ENCODE data around the gene GC.
"Not testable (repeated sequence)": the region's sequence is repeated elsewhere in the genome, so short reads cannot be mapped to it uniquely, and the experiment has no call there.

Gene GC

GRCh38 chr4:71783972-71784371 is at the start of gene GC:
GC (minus strand) TSS chr4:71784079; CDS start chr4:71784018, 61 bp downstream.
- Histone ChIP-seq H3K27me3 (replicated peaks; ENCODE audit: control insufficient read depth, insufficient read depth, low read length) (no peaks in the 10 kb centered on the region), H3K4me3 (ENCODE audit: low read length) (no peak within 1 kb of the TSS), H3K36me3 (ENCODE audit: control insufficient read depth, insufficient read depth, low read length, severe bottlenecking) (no peaks in the 10 kb centered on the region), H3K4me1 (ENCODE audit: control insufficient read depth, insufficient read depth, low read length) (peaks cover 14% of the 10 kb centered on the region), H3K9ac (ENCODE audit: low read length) (no peak within 1 kb of the TSS), H3K9me3 (ENCODE audit: control insufficient read depth, low read length) (no peaks in the 10 kb centered on the region)
- no peak for DNase-seq (ENCODE audit: low read depth)

- Histone ChIP-seq H3K27me3 (replicated peaks; ENCODE audit: control insufficient read depth, insufficient read depth, low read length) (no peaks in the 10 kb centered on the region), H3K9ac (ENCODE audit: low read length) (no peak overlapping the region), H3K9me3 (ENCODE audit: control insufficient read depth, low read length) (no peaks in the 10 kb centered on the region), H3K4me3 (ENCODE audit: low read length) (no peak overlapping the region), H3K4me1 (ENCODE audit: control insufficient read depth, insufficient read depth, low read length) (no peaks in the 10 kb centered on the region), H3K36me3 (ENCODE audit: control insufficient read depth, insufficient read depth, low read length, severe bottlenecking) (no peaks in the 10 kb centered on the region)
- DNase-seq (ENCODE audit: low read depth), result no peak
These were observed 49.5 kb upstream of the GC start for GRCh38 chr4:71833232-71833900.

GRCh38 chr4:71832049-71832448 is 48.2 kb upstream of the GC start:
- Histone ChIP-seq H3K9me3 (ENCODE audit: control insufficient read depth, low read length) (no peaks in the 10 kb centered on the region), H3K36me3 (ENCODE audit: control insufficient read depth, insufficient read depth, low read length, severe bottlenecking) (no peaks in the 10 kb centered on the region), H3K9ac (ENCODE audit: low read length) (no peak overlapping the region), H3K4me1 (ENCODE audit: control insufficient read depth, insufficient read depth, low read length) (no peaks in the 10 kb centered on the region), H3K4me3 (ENCODE audit: low read length) (no peak overlapping the region), H3K27me3 (replicated peaks; ENCODE audit: control insufficient read depth, insufficient read depth, low read length) (no peaks in the 10 kb centered on the region)
- no peak for DNase-seq (ENCODE audit: low read depth)

- no peaks in the 10 kb centered on the region for H3K9me3 ChIP-seq (ENCODE audit: control insufficient read depth, low read length)
- H3K27me3 ChIP-seq (replicated peaks; ENCODE audit: control insufficient read depth, insufficient read depth, low read length), result no peaks in the 10 kb centered on the region
- H3K36me3 ChIP-seq (ENCODE audit: control insufficient read depth, insufficient read depth, low read length, severe bottlenecking), result no peaks in the 10 kb centered on the region
- H3K4me1 ChIP-seq (ENCODE audit: control insufficient read depth, insufficient read depth, low read length), result no peaks in the 10 kb centered on the region
- no peak overlapping the region for H3K9ac ChIP-seq (ENCODE audit: low read length)
- DNase-seq (ENCODE audit: low read depth), result no peak
- H3K4me3 ChIP-seq (ENCODE audit: low read length), result no peak overlapping the region
These were observed 46.8 kb upstream of the GC start for GRCh38 chr4:71830497-71831190.

GRCh38 chr4:71828470-71828869 is 44.6 kb upstream of the GC start:
- DNase-seq (ENCODE audit: low read depth), result no peak
- H3K9me3 ChIP-seq (ENCODE audit: control insufficient read depth, low read length), result no peaks in the 10 kb centered on the region
- no peaks in the 10 kb centered on the region for H3K27me3 ChIP-seq (replicated peaks; ENCODE audit: control insufficient read depth, insufficient read depth, low read length)
- H3K9ac ChIP-seq (ENCODE audit: low read length), result no peak overlapping the region
- H3K4me1 ChIP-seq (ENCODE audit: control insufficient read depth, insufficient read depth, low read length), result no peaks in the 10 kb centered on the region
- H3K4me3 ChIP-seq (ENCODE audit: low read length), result no peak overlapping the region
- no peaks in the 10 kb centered on the region for H3K36me3 ChIP-seq (ENCODE audit: control insufficient read depth, insufficient read depth, low read length, severe bottlenecking)

- Histone ChIP-seq H3K4me3 (ENCODE audit: low read length) (no peak overlapping the region), H3K27me3 (replicated peaks; ENCODE audit: control insufficient read depth, insufficient read depth, low read length) (no peaks in the 10 kb centered on the region), H3K36me3 (ENCODE audit: control insufficient read depth, insufficient read depth, low read length, severe bottlenecking) (no peaks in the 10 kb centered on the region), H3K9ac (ENCODE audit: low read length) (no peak overlapping the region), H3K9me3 (ENCODE audit: control insufficient read depth, low read length) (no peaks in the 10 kb centered on the region), H3K4me1 (ENCODE audit: control insufficient read depth, insufficient read depth, low read length) (no peaks in the 10 kb centered on the region)
- no peak for DNase-seq (ENCODE audit: low read depth)
These were observed 43.9 kb upstream of the GC start for GRCh38 chr4:71827826-71828225.

- no peak for DNase-seq (ENCODE audit: low read depth)
- no peaks in the 10 kb centered on the region for H3K36me3 ChIP-seq (ENCODE audit: control insufficient read depth, insufficient read depth, low read length, severe bottlenecking)
- H3K27me3 ChIP-seq (replicated peaks; ENCODE audit: control insufficient read depth, insufficient read depth, low read length), result no peaks in the 10 kb centered on the region
- no peak overlapping the region for H3K4me3 ChIP-seq (ENCODE audit: low read length)
- no peaks in the 10 kb centered on the region for H3K9me3 ChIP-seq (ENCODE audit: control insufficient read depth, low read length)
- H3K9ac ChIP-seq (ENCODE audit: low read length), result no peak overlapping the region
- H3K4me1 ChIP-seq (ENCODE audit: control insufficient read depth, insufficient read depth, low read length), result no peaks in the 10 kb centered on the region
These were observed 32.9 kb upstream of the GC start for GRCh38 chr4:71816676-71817303.

- Histone ChIP-seq H3K4me3 (ENCODE audit: low read length) (no peak overlapping the region), H3K9ac (ENCODE audit: low read length) (no peak overlapping the region), H3K27me3 (replicated peaks; ENCODE audit: control insufficient read depth, insufficient read depth, low read length) (no peaks in the 10 kb centered on the region), H3K9me3 (ENCODE audit: control insufficient read depth, low read length) (no peaks in the 10 kb centered on the region), H3K36me3 (ENCODE audit: control insufficient read depth, insufficient read depth, low read length, severe bottlenecking) (no peaks in the 10 kb centered on the region), H3K4me1 (ENCODE audit: control insufficient read depth, insufficient read depth, low read length) (no peaks in the 10 kb centered on the region)
- DNase-seq (ENCODE audit: low read depth), result no peak
These were observed 30.6 kb upstream of the GC start for GRCh38 chr4:71814433-71814832.

GRCh38 chr4:71809805-71810204 is 25.9 kb upstream of the GC start:
- H3K27me3 ChIP-seq (replicated peaks; ENCODE audit: control insufficient read depth, insufficient read depth, low read length); H3K9me3 ChIP-seq (ENCODE audit: control insufficient read depth, low read length); H3K4me1 ChIP-seq (ENCODE audit: control insufficient read depth, insufficient read depth, low read length); H3K36me3 ChIP-seq (ENCODE audit: control insufficient read depth, insufficient read depth, low read length, severe bottlenecking); DNase-seq (ENCODE audit: low read depth); H3K9ac ChIP-seq (ENCODE audit: low read length); H3K4me3 ChIP-seq (ENCODE audit: low read length): not testable (repeated sequence)

GRCh38 chr4:71807469-71807868 is 23.6 kb upstream of the GC start:
- Histone ChIP-seq H3K27me3 (replicated peaks; ENCODE audit: control insufficient read depth, insufficient read depth, low read length) (no peaks in the 10 kb centered on the region), H3K4me3 (ENCODE audit: low read length) (no peak overlapping the region), H3K36me3 (ENCODE audit: control insufficient read depth, insufficient read depth, low read length, severe bottlenecking) (no peaks in the 10 kb centered on the region), H3K4me1 (ENCODE audit: control insufficient read depth, insufficient read depth, low read length) (no peaks in the 10 kb centered on the region), H3K9ac (ENCODE audit: low read length) (no peak overlapping the region), H3K9me3 (ENCODE audit: control insufficient read depth, low read length) (no peaks in the 10 kb centered on the region)
- no peak for DNase-seq (ENCODE audit: low read depth)

GRCh38 chr4:71805230-71805629 is 21.4 kb upstream of the GC start:
- DNase-seq (ENCODE audit: low read depth); H3K36me3 ChIP-seq (ENCODE audit: control insufficient read depth, insufficient read depth, low read length, severe bottlenecking); H3K9ac ChIP-seq (ENCODE audit: low read length); H3K4me1 ChIP-seq (ENCODE audit: control insufficient read depth, insufficient read depth, low read length); H3K27me3 ChIP-seq (replicated peaks; ENCODE audit: control insufficient read depth, insufficient read depth, low read length); H3K4me3 ChIP-seq (ENCODE audit: low read length); H3K9me3 ChIP-seq (ENCODE audit: control insufficient read depth, low read length): not testable (repeated sequence)
